H1 (cell line): Measurements from ENCODE around the gene MT1X. TPM values are rescaled to one million over a fixed set of nuclear protein-coding genes. Genes with fewer than 3 reads are reported as not detected.

Experiments used
- CHD7 ChIP-seq: fragments of 300-600 bp; sonication (generic); IDR thresholded peaks from 2 replicates; pipeline ENCODE4 v1.7.1; 2012; ENCODE audit warnings: low read length, moderate library complexity, mild to moderate bottlenecking, inconsistent platforms; ENCODE audit not compliant: insufficient replicate concordance
- HDAC2 ChIP-seq, 2 experiments: fragments of 300-600 bp in 1 of 2; sonication (generic) in 1 of 2; IDR thresholded peaks; 2 replicates each; pipeline ENCODE4 v1.6.1; 2011 to 2012; ENCODE audit warnings: low read depth in 2 of 2, low read length in 2 of 2, mild to moderate bottlenecking in 2 of 2, moderate library complexity in 2 of 2, borderline replicate concordance in 1 of 2, inconsistent platforms in 1 of 2
- KDM1A ChIP-seq: fragments of 200-600, 300-600 bp; sonication (generic); IDR thresholded peaks from 2 replicates; pipeline ENCODE4 v1.7.1; 2016; ENCODE audit warnings: mild to moderate bottlenecking, low read length, borderline replicate concordance
- PHF8 ChIP-seq: fragments of 200-600 bp; sonication (generic); conservative IDR thresholded peaks from 2 replicates; pipeline ENCODE4 v1.7.1; 2012; ENCODE audit warnings: low read depth, mild to moderate bottlenecking, inconsistent platforms, low read length, moderate library complexity
- polyA plus RNA-seq, 7 experiments: library from polyadenylated mRNA; depleted of rRNA in 3 of 7; stranded (reverse) in 5 of 7; unstranded in 2 of 7; fragments of >200 nt in 5 of 7; fragments of 200-250 nt in 2 of 7; gene quantifications; 1 replicate in 5 of 7; 2 replicates in 1 of 7; 4 replicates in 1 of 7; pipeline versions ENCODE4 v1.2.1 to v1.2.3, GENCODE V29; 2011 to 2013; ENCODE audit warnings: missing spikeins in 2 of 7, mixed read lengths in 2 of 7
- total RNA-seq: library from RNA; stranded (reverse); fragmentation: NEBNext Ultra II Directional; extraction: Animal tissue kit (Norgen Biotek cat#: 25700); gene quantifications from 2 replicates; pipeline ENCODE4 v1.2.1, GENCODE V29; 2021
- TF ChIP-seq, protein P1 (sequence below): IDR thresholded peaks from 2 replicates; pipeline ENCODE4 v1.6.1; 2011; ENCODE audit warnings: low read depth, mild to moderate bottlenecking, low read length; ENCODE audit not compliant: insufficient read depth
- TF ChIP-seq, protein P2 (sequence below): IDR thresholded peaks from 2 replicates; pipeline ENCODE4 v1.6.1; 2012; ENCODE audit warnings: inconsistent platforms

The MT1X gene
- total and polyA plus RNA-seq, 2 of the 8 experiments (the other 6 are each of a cell fraction or from before 2014, with no cell fraction given), result 52.4 to 1,060 TPM

GRCh38 chr16:56729735-56730662, 47.7 kb downstream of the MT1X start, which contains the start of gene NUP93 (continued):
- TF ChIP-seq CHD7 (no peak), KDM1A (no peak), HDAC2 (IDR thresholded peaks at IDR 0.05; ENCODE audit: borderline replicate concordance in 1 of 2, low read depth in 2 of 2, low read length in 2 of 2) (no peak), PHF8 (peak; percentile 88)
- TF ChIP-seq, protein P1, sequence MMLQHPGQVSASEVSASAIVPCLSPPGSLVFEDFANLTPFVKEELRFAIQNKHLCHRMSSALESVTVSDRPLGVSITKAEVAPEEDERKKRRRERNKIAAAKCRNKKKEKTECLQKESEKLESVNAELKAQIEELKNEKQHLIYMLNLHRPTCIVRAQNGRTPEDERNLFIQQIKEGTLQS, result peak; percentile 33; the same call in 1 of the 2 replicates
- TF ChIP-seq, protein P2, sequence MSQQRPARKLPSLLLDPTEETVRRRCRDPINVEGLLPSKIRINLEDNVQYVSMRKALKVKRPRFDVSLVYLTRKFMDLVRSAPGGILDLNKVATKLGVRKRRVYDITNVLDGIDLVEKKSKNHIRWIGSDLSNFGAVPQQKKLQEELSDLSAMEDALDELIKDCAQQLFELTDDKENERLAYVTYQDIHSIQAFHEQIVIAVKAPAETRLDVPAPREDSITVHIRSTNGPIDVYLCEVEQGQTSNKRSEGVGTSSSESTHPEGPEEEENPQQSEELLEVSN, result peak; percentile 73
